Gastrocnemius medialis (tissue), 4 donors: ENCODE measurements around the gene FREM2.

ENCODE experiments used
- POLR2A ChIP-seq, 2 donors: fragments of 450-650 bp; IDR thresholded peaks; one replicate each; pipeline ENCODE4 v1.6.1; 2017; ENCODE audit warnings: antibody characterized with exemption in 2 of 2, mild to moderate bottlenecking in 2 of 2, moderate library complexity in 2 of 2
- TF ChIP-seq, protein P1 (sequence below), 5 experiments: fragments of 450-650 bp in 3 of 5; fragments of 200-600 bp in 2 of 5; sonication (generic) in 2 of 5; IDR thresholded peaks in 4 of 5; conservative IDR thresholded peaks in 1 of 5; 1 replicate in 4 of 5; 2 replicates in 1 of 5; pipeline ENCODE4 v1.5.1; 2016 to 2019; ENCODE audit warnings: antibody characterized with exemption in 5 of 5, mild to moderate bottlenecking in 3 of 5, moderate library complexity in 3 of 5

DNA sequence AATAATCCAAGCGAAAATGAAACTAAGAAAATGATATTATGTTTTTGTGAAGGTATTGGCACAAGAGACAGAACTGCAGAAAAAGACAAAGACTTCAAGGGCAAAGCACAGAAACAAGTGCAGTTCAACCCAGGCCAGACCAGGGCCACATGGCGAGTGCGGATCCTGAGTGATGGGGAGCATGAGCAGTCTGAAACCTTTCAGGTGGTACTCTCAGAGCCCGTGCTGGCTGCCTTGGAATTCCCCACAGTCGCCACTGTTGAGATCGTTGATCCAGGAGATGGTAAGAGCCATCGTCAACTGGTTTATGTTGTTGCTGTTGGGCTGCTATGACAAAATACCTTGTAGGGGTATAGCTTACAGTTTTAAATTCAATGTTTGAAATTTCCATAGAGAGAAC lies 82.6 kb downstream of the FREM2 start:
- TF ChIP-seq, protein P1, sequence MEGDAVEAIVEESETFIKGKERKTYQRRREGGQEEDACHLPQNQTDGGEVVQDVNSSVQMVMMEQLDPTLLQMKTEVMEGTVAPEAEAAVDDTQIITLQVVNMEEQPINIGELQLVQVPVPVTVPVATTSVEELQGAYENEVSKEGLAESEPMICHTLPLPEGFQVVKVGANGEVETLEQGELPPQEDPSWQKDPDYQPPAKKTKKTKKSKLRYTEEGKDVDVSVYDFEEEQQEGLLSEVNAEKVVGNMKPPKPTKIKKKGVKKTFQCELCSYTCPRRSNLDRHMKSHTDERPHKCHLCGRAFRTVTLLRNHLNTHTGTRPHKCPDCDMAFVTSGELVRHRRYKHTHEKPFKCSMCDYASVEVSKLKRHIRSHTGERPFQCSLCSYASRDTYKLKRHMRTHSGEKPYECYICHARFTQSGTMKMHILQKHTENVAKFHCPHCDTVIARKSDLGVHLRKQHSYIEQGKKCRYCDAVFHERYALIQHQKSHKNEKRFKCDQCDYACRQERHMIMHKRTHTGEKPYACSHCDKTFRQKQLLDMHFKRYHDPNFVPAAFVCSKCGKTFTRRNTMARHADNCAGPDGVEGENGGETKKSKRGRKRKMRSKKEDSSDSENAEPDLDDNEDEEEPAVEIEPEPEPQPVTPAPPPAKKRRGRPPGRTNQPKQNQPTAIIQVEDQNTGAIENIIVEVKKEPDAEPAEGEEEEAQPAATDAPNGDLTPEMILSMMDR (IDR thresholded peaks at IDR 0.05 in 4 of 5, conservative IDR thresholded peaks at IDR 0.05 in 1 of 5), result no peak
- no peak for TF ChIP-seq POLR2A (IDR thresholded peaks at IDR 0.05)
